B cell (primary cell): Measurements from ENCODE around the gene CCR9. TPM values are rescaled to one million over a fixed set of nuclear protein-coding genes. Genes with fewer than 3 reads are reported as not detected.

Experiments
- ATAC-seq: fragments of 200-7000 bp; cut with Tn5 transposase; one replicate; pipeline ENCODE4 v1.10.0; 2021; ENCODE audit warnings: low read depth, mild to moderate bottlenecking, moderate number of reproducible peaks, moderate library complexity
- CTCF ChIA-PET: fragments of 350-600 bp; sonication (Branson Sonifier 250); formaldehyde crosslinking; loops from one replicate; lab custom pipeline; 2021; ENCODE audit warnings: antibody characterized with exemption, inconsistent platforms; lab: Charles Lee
- POLR2A ChIA-PET: fragments of 350-600 bp; sonication (Branson Sonifier 250); formaldehyde crosslinking; loops from one replicate; lab custom pipeline; 2021; ENCODE audit warnings: antibody characterized with exemption; lab: Charles Lee
- DNase-seq: peaks from one replicate; pipeline ENCODE4 v3.0.0; 2013
- H2AFZ ChIP-seq: 2 replicates; pipeline ENCODE4 v1.6.1; 2012; ENCODE audit warnings: mild to moderate bottlenecking, low read depth, low read length; ENCODE audit not compliant: insufficient read depth, poor library complexity, severe bottlenecking
- H3K27ac ChIP-seq, 2 donors: 1 replicate in 1 of 2; 2 replicates in 1 of 2; pipeline ENCODE4 v1.5.1; 2012 to 2013; ENCODE audit warnings: low read length in 2 of 2, mild to moderate bottlenecking in 2 of 2, moderate library complexity in 1 of 2
- H3K27me3 ChIP-seq, 4 experiments: fragments of 200-600 bp in 1 of 4; sonication (generic) in 1 of 4; replicated peaks in 1 of 4; 1 replicate in 2 of 4; 2 replicates in 2 of 4; pipeline versions ENCODE4 v1.6.1 to v1.7.0; 2013 to 2016; ENCODE audit warnings: low read length in 3 of 4, mild to moderate bottlenecking in 2 of 4, mixed read lengths in 1 of 4, moderate library complexity in 1 of 4; ENCODE audit not compliant: insufficient read depth in 4 of 4, control insufficient read depth in 3 of 4; ENCODE audit errors: control extremely low read depth in 1 of 4
- H3K36me3 ChIP-seq, 2 experiments: replicated peaks in 1 of 2; 1 replicate in 1 of 2; 2 replicates in 1 of 2; pipeline versions ENCODE4 v1.6.1 to v1.7.1; 2013; ENCODE audit warnings: low read length in 1 of 2; ENCODE audit not compliant: insufficient read depth in 2 of 2, control insufficient read depth in 1 of 2; ENCODE audit errors: control extremely low read depth in 1 of 2, extremely low read depth in 1 of 2
- H3K4me1 ChIP-seq, 2 donors: fragments of 200-600 bp in 1 of 2; sonication (generic) in 1 of 2; 1 replicate in 1 of 2; 2 replicates in 1 of 2; pipeline versions ENCODE4 v1.5.1 to v1.6.1; 2013 to 2017; ENCODE audit warnings: low read length in 2 of 2; ENCODE audit not compliant: control insufficient read depth in 2 of 2, insufficient read depth in 2 of 2
- H3K4me2 ChIP-seq: replicated peaks from 2 replicates; pipeline ENCODE3; 2012; ENCODE audit warnings: mild to moderate bottlenecking, low read depth, low read length; ENCODE audit not compliant: poor library complexity, severe bottlenecking
- H3K4me3 ChIP-seq, 5 experiments: fragments of 200-600 bp in 1 of 5; sonication (generic) in 1 of 5; 1 replicate in 3 of 5; 2 replicates in 2 of 5; pipeline versions ENCODE4 v1.5.1 to v1.7.0; 2011 to 2016; ENCODE audit warnings: low read length in 4 of 5, mild to moderate bottlenecking in 4 of 5, low read depth in 2 of 5, control low read depth in 1 of 5, moderate library complexity in 1 of 5; ENCODE audit not compliant: insufficient read depth in 1 of 5; ENCODE audit errors: control extremely low read depth in 1 of 5, extremely low read depth in 1 of 5
- H3K79me2 ChIP-seq: fragments of 200-600 bp; sonication (generic); one replicate; pipeline ENCODE4 v1.6.0; 2016; ENCODE audit warnings: low read length; ENCODE audit not compliant: control insufficient read depth, insufficient read depth
- H3K9ac ChIP-seq: fragments of 200-600 bp; sonication (generic); 2 replicates; pipeline ENCODE4 v1.6.1; 2017; ENCODE audit warnings: mild to moderate bottlenecking, low read length, moderate library complexity
- H3K9me3 ChIP-seq, 3 donors: one replicate each; pipeline versions ENCODE4 v1.6.1 to v1.7.1; 2013; ENCODE audit warnings: low read length in 2 of 3; ENCODE audit not compliant: control insufficient read depth in 2 of 3, insufficient read depth in 1 of 3; ENCODE audit errors: control extremely low read depth in 1 of 3
- H4K20me1 ChIP-seq: 2 replicates; pipeline ENCODE4 v1.6.0; 2012; ENCODE audit warnings: mild to moderate bottlenecking, low read length; ENCODE audit not compliant: insufficient read depth, control insufficient read depth, poor library complexity, severe bottlenecking
- H3K27ac Mint-ChIP-seq: one replicate; pipeline ENCODE4 v1.8.0; 2021; ENCODE audit warnings: mixed read lengths
- H3K27me3 Mint-ChIP-seq: one replicate; pipeline ENCODE4 v1.8.0; 2021; ENCODE audit warnings: mixed read lengths
- H3K4me1 Mint-ChIP-seq: one replicate; pipeline ENCODE4 v1.8.0; 2021; ENCODE audit warnings: mixed read lengths
- H3K4me3 Mint-ChIP-seq: one replicate; pipeline ENCODE4 v1.8.0; 2021; ENCODE audit warnings: mixed read lengths
- H3K9me3 Mint-ChIP-seq: one replicate; pipeline ENCODE4 v1.8.0; 2022; ENCODE audit warnings: mixed read lengths; ENCODE audit not compliant: insufficient read depth
- CTCF ChIP-seq: fragments of 200-600 bp; IDR thresholded peaks from one replicate; pipeline ENCODE4 v1.8.0; 2022; ENCODE audit warnings: antibody characterized with exemption, mild to moderate bottlenecking
- EZH2 ChIP-seq: IDR thresholded peaks from 2 replicates; pipeline ENCODE4 v1.6.1; 2012; ENCODE audit warnings: borderline replicate concordance, low read depth, mild to moderate bottlenecking, moderate library complexity, low read length; ENCODE audit not compliant: insufficient read depth, poor library complexity, severe bottlenecking
- WGBS: methylation state at CpG from one replicate; pipeline ENCODE4 v1.1.5; 2013; ENCODE audit warnings: missing lambda C conversion rate; ENCODE audit not compliant: insufficient coverage; 5-methylcytosine and 5-hydroxymethylcytosine counted together
- intact Hi-C: fragments of 100-400 bp; cut with micrococcal nuclease; formaldehyde crosslinking; loops from one replicate; pipeline ENCODE4 v1.10.0; 2022
- polyA plus RNA-seq: library from polyadenylated mRNA; depleted of rRNA; stranded (reverse); fragments of >200 nt; gene quantifications from 2 replicates; pipeline ENCODE4 v1.2.3, GENCODE V29; 2012
- total RNA-seq, 2 donors: library from RNA; stranded (reverse); fragments of 120-200 nt in 1 of 2; gene quantifications; 1 replicate in 1 of 2; 2 replicates in 1 of 2; pipeline versions ENCODE4 v1.2.3 to v1.2.4, GENCODE V29; 2013 to 2022

CCR9 gene
- total and polyA plus RNA-seq, 2 donors (not counting 1 experiment from before 2014, with no cell fraction given): 0.76 to 1.1 TPM

GRCh38 chr3:45950686-45951600 is 64.6 kb downstream of the CCR9 start:
- Histone ChIP-seq H3K4me3 (no peak overlapping the region), H3K36me3 (peaks cover 5 to 99% of the 10 kb centered on the region in 2 experiments), H3K79me2 (no peaks in the 10 kb centered on the region), H3K9ac (no peak overlapping the region), H3K4me1 (no peaks in the 10 kb centered on the region), H3K27me3 (no peaks in the 10 kb centered on the region), H3K4me2 (no peak overlapping the region), H3K9me3 (no peaks in the 10 kb centered on the region), H3K27ac (no peak overlapping the region), H2AFZ (no peak overlapping the region), H4K20me1 (no peaks in the 10 kb centered on the region)
- intact Hi-C loops: no loop called here
- Mint-ChIP-seq H3K4me1 (no peaks in the 10 kb centered on the region), H3K27me3 (no peaks in the 10 kb centered on the region), H3K27ac (no peak overlapping the region), H3K9me3 (no peaks in the 10 kb centered on the region), H3K4me3 (no peak overlapping the region)
- POLR2A ChIA-PET: no interaction called here
- WGBS: 93% methylated on average over 4 of the region's 6 CpGs
- ATAC-seq (no peak), DNase-seq (no peak)
- CTCF ChIA-PET: interaction anchor here (1.0 to 2.3 kb wide), 2 partner anchors 12 to 127 kb away, joined by 4 to 7 read pairs; no protein-coding TSS in a partner anchor
- TF ChIP-seq CTCF: no peak
- TF ChIP-seq EZH2: no peak

GRCh38 chr3:45951946-45952345 is 65.6 kb downstream of the CCR9 start:
- Histone ChIP-seq H3K79me2 (no peaks in the 10 kb centered on the region), H3K4me1 (no peaks in the 10 kb centered on the region), H3K4me2 (no peak overlapping the region), H3K9me3 (no peaks in the 10 kb centered on the region), H2AFZ (no peak overlapping the region), H4K20me1 (no peaks in the 10 kb centered on the region), H3K27me3 (no peaks in the 10 kb centered on the region), H3K9ac (no peak overlapping the region), H3K4me3 (no peak overlapping the region), H3K36me3 (peaks cover 3 to 97% of the 10 kb centered on the region in 2 experiments), H3K27ac (no peak overlapping the region)
- Mint-ChIP-seq H3K27ac (no peak overlapping the region), H3K9me3 (no peaks in the 10 kb centered on the region), H3K27me3 (no peaks in the 10 kb centered on the region), H3K4me3 (no peak overlapping the region), H3K4me1 (no peaks in the 10 kb centered on the region)
- ChIA-PET CTCF (interaction anchor here (2.3 kb wide), 1 partner anchor 13 kb away, joined by 7 read pairs; no protein-coding TSS in a partner anchor), POLR2A (no interaction called here)
- DNase-seq (no peak), ATAC-seq (no peak)
- WGBS: 100% methylated on average over 4 of the region's 6 CpGs
- TF ChIP-seq CTCF (no peak), EZH2 (no peak)
- intact Hi-C loops: no loop called here
